ENCODE results near the gene SBF2. TPM values are rescaled to one million over a fixed set of nuclear protein-coding genes. Genes with fewer than 3 reads are reported as not detected.

The SBF2 gene
- total RNA-seq, 2 experiments from 2014 or later: 14.2 to 15.2 TPM

GRCh38 chr11:10302744-10303557 lies 8.9 kb upstream of the SBF2 start:
- peak overlapping the region; percentile 72 for H3K27ac Mint-ChIP-seq
- H3K9me3 ChIP-seq (ENCODE audit: control insufficient read depth in 1 of 2, insufficient read depth in 1 of 2, low read length in 2 of 2): peaks cover 0 to 17% of the 10 kb centered on the region in 2 experiments
- DNase-seq (peak; percentile 55 to 87 (median 64)), ATAC-seq (ENCODE audit: poor library complexity) (peak; percentile 28)
- ChIA-PET POLR2A (interaction anchor here (0.6 to 1.9 kb wide), 11 partner anchors 10 to 925 kb away, joined by 3 to 5 read pairs (median 4); partner anchors contain the start of genes EIF4G2, WEE1 and ZNF143), CTCF (interaction anchor here (0.8 to 1.4 kb wide), 3 partner anchors 17 to 545 kb away, joined by 3 read pairs; no protein-coding TSS in a partner anchor)
- peak overlapping the region in 1 of 2 donors; percentile 50 for H3K27ac ChIP-seq (ENCODE audit: low read depth in 1 of 2, low read length in 2 of 2)
- peaks cover 45% of the 10 kb centered on the region for H3K27me3 Mint-ChIP-seq
- intact Hi-C loops (cut with DNase I, micrococcal nuclease): loop anchor here in 1 of 2 experiments (5.0 to 10.0 kb wide), 4 partner anchors 242 to 1618 kb away; partner anchors contain the start of genes RNF141, RPL27A, TMEM9B and TRIM66
- H3K4me1 Mint-ChIP-seq (ENCODE audit: low read depth): peaks cover 50% of the 10 kb centered on the region
- no peaks in the 10 kb centered on the region for H3K36me3 ChIP-seq (ENCODE audit: insufficient read depth, low read length)
- peaks cover 7% of the 10 kb centered on the region for H3K36me3 Mint-ChIP-seq (ENCODE audit: low read depth)
- peak overlapping the region; percentile 95 for H3K4me3 Mint-ChIP-seq
- peaks cover 20 to 24% of the 10 kb centered on the region in 2 experiments for H3K27me3 ChIP-seq (ENCODE audit: control insufficient read depth in 1 of 2, insufficient read depth in 2 of 2, low read length in 2 of 2)
- H3K4me1 ChIP-seq (ENCODE audit: insufficient read depth, low read length): peaks cover 64% of the 10 kb centered on the region
- peak overlapping the region; percentile 63 for H3K4me3 ChIP-seq (ENCODE audit: low read length)
- no peaks in the 10 kb centered on the region for H3K9me3 Mint-ChIP-seq
- TF ChIP-seq CTCF (IDR thresholded peaks at IDR 0.05): no peak

- POLR2A ChIA-PET: interaction anchor here (0.9 to 1.9 kb wide), 5 partner anchors 9 to 842 kb away, joined by 3 to 5 read pairs (median 4); partner anchors contain the start of gene ZNF143
- peaks cover 20 to 24% of the 10 kb centered on the region in 2 experiments for H3K27me3 ChIP-seq (ENCODE audit: control insufficient read depth in 1 of 2, insufficient read depth in 2 of 2, low read length in 2 of 2)
- intact Hi-C loops (cut with DNase I, micrococcal nuclease): loop anchor here in 1 of 2 experiments (5.0 to 10.0 kb wide), 4 partner anchors 242 to 1618 kb away; partner anchors contain the start of genes RNF141, RPL27A, TMEM9B and TRIM66
- no peaks in the 10 kb centered on the region for H3K9me3 Mint-ChIP-seq
- peaks cover 0 to 15% of the 10 kb centered on the region in 2 experiments for H3K9me3 ChIP-seq (ENCODE audit: control insufficient read depth in 1 of 2, insufficient read depth in 1 of 2, low read length in 2 of 2)
- peak overlapping the region in 1 of 2 donors; percentile 50 for H3K27ac ChIP-seq (ENCODE audit: low read depth in 1 of 2, low read length in 2 of 2)
- H3K4me3 Mint-ChIP-seq: peak overlapping the region; percentile 95
- CTCF ChIA-PET: interaction anchor here (0.8 to 1.4 kb wide), 2 partner anchors 16 to 544 kb away, joined by 3 read pairs; no protein-coding TSS in a partner anchor
- peaks cover 62% of the 10 kb centered on the region for H3K4me1 ChIP-seq (ENCODE audit: insufficient read depth, low read length)
- H3K27ac Mint-ChIP-seq: peak overlapping the region; percentile 72
- TF ChIP-seq CTCF (IDR thresholded peaks at IDR 0.05): no peak
- DNase-seq: no peak
- H3K36me3 Mint-ChIP-seq (ENCODE audit: low read depth): peaks cover 7% of the 10 kb centered on the region
- H3K27me3 Mint-ChIP-seq: peaks cover 41% of the 10 kb centered on the region
- peak overlapping the region; percentile 63 for H3K4me3 ChIP-seq (ENCODE audit: low read length)
- H3K36me3 ChIP-seq (ENCODE audit: insufficient read depth, low read length): no peaks in the 10 kb centered on the region
- peak; percentile 3 for ATAC-seq (ENCODE audit: poor library complexity)
- peaks cover 51% of the 10 kb centered on the region for H3K4me1 Mint-ChIP-seq (ENCODE audit: low read depth)
Observed at GRCh38 chr11:10302359-10302743, 8.3 kb upstream of the SBF2 start.

- Mint-ChIP-seq H3K36me3 (ENCODE audit: low read depth) (peaks cover 7% of the 10 kb centered on the region), H3K27ac (peak overlapping the region; percentile 72), H3K9me3 (no peaks in the 10 kb centered on the region), H3K4me3 (peak overlapping the region; percentile 95), H3K4me1 (ENCODE audit: low read depth) (peaks cover 46% of the 10 kb centered on the region), H3K27me3 (peaks cover 38% of the 10 kb centered on the region)
- Histone ChIP-seq H3K27ac (ENCODE audit: low read depth in 1 of 2, low read length in 2 of 2) (no peak overlapping the region), H3K9me3 (ENCODE audit: control insufficient read depth in 1 of 2, insufficient read depth in 1 of 2, low read length in 2 of 2) (peaks cover 0 to 14% of the 10 kb centered on the region in 2 experiments), H3K4me3 (ENCODE audit: low read length) (peak overlapping the region; percentile 63), H3K4me1 (ENCODE audit: insufficient read depth, low read length) (peaks cover 57% of the 10 kb centered on the region), H3K36me3 (ENCODE audit: insufficient read depth, low read length) (no peaks in the 10 kb centered on the region), H3K27me3 (ENCODE audit: control insufficient read depth in 1 of 2, insufficient read depth in 2 of 2, low read length in 2 of 2) (peaks cover 19 to 23% of the 10 kb centered on the region in 2 experiments)
- intact Hi-C loops (cut with DNase I, micrococcal nuclease): loop anchor here in 1 of 2 experiments (5.0 to 10.0 kb wide), 4 partner anchors 243 to 1617 kb away; partner anchors contain the start of genes RNF141, RPL27A, TMEM9B and TRIM66
- TF ChIP-seq CTCF (IDR thresholded peaks at IDR 0.05): no peak
- no peak for DNase-seq
- ChIA-PET CTCF (no interaction called here), POLR2A (interaction anchor here (0.9 to 1.6 kb wide), 2 partner anchors 9 to 103 kb away, joined by 3 to 4 read pairs; no protein-coding TSS in a partner anchor)
- ATAC-seq (ENCODE audit: poor library complexity): no peak
Observed at GRCh38 chr11:10301656-10302358, 7.8 kb upstream of the SBF2 start.
